Forelimb muscle (tissue), 1 donor: ENCODE measurements around the gene TSPAN10. TPM values are rescaled to one million over a fixed set of nuclear protein-coding genes. Genes with fewer than 3 reads are reported as not detected.
A peak's percentile ranks its signal among the peaks of the same experiment; 100 is the strongest.
"Not testable (repeated sequence)": the region's sequence is repeated elsewhere in the genome, so short reads cannot be mapped to it uniquely, and the experiment has no call there.

ENCODE experiments used
- DNase-seq: peaks from one replicate; pipeline ENCODE4 v3.0.0-alpha.2; 2013; ENCODE audit warnings: low read depth
- polyA plus RNA-seq: library from polyadenylated mRNA; unstranded; fragments of 120-200 nt; gene quantifications from one replicate; pipeline ENCODE4 v1.2.1, GENCODE V29; 2013; ENCODE audit not compliant: insufficient read length

Gene TSPAN10
- polyA plus RNA-seq = 1.2 TPM

GRCh38 chr17:81636505-81637288 is at the start of gene TSPAN10, which contains the start of gene NPLOC4:
Gene TSPAN10 (plus strand): TSS chr17:81637196. CDS start chr17:81642413, 5,217 bp downstream.
Gene NPLOC4 (minus strand): TSS chr17:81637112. CDS start chr17:81636930, 182 bp downstream.
- DNase-seq = peak; percentile 47

DNA sequence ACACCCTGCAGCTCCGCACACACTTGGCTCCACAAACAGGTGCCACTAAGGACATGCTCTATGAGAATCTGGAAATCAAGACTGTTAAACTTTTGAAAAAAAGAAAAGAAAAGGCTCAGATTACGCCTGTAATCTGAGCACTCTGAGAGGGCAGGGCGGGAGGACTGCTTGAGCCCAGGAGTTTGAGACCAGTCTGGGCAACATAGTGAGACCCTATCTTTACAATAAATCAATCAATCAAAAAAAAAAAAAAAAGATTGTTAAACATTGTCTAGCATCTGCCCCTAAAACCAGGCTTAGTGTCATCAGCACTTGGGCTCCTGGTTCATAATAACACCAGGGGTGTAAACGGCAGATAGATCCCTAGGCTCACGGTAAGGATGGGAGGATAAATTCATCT is 47.4 kb upstream of the TSPAN10 start:
- no peak for DNase-seq

- no peak for DNase-seq
Measured at GRCh38 chr17:81590121-81590520, 46.9 kb upstream of the TSPAN10 start.

DNA sequence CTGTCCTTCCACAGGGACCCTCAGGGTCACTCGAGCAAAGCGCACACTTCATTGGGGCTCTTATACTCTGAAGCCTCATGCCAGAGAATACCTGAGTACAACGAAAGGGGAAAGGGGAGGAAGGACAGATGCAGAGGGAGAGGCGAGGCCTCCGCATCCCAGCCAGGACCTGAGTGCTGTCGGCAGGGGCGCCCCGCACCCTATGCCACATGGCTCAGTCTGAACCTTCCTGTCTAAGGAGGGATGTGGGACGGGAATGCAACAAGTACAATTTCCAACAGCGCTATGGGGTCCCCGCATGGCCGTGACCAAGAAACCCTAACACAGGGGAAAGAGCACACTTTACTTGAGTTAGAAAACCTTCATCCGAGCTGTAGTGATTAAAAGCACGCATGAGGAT is 45.0 kb upstream of the TSPAN10 start:
- no peak for DNase-seq

DNA sequence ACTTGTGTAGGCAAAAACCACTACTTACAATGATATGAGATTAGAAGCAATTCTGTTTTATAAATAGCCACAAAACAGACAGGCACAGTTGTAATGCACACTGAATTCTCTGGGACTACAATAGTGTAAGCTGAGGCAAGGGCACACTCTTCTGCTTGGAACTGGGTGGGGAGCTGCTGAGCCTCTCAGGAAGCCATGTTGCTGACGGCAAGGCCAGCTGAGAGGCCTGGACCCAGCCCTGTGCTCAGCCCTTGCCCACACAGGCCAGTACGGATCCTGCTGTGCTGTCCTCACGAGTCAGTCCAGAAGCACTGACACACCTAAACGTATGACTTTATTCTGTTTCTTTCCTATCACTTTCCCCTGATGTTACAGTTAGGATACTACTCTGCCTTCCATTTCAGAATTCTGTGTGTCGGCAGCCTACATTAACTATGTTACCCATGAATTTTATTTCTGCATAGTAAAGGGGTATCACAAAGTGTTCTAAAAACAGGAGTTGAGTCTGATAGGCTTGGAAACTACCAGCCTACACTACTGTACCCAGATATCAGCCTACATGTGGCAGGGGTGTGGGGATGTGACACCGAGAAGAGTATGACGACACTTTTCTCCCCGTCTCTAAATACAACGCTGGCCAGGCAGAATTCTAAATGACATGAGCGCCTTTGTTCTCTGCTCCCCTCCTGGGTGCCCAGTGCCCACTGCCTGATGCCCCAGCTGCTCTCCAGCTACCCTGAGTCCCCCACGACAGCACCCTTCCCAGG is 43.7 kb upstream of the TSPAN10 start:
- DNase-seq = no peak

- no peak for DNase-seq
Measured at GRCh38 chr17:81599719-81600486, 37.1 kb upstream of the TSPAN10 start.

DNA sequence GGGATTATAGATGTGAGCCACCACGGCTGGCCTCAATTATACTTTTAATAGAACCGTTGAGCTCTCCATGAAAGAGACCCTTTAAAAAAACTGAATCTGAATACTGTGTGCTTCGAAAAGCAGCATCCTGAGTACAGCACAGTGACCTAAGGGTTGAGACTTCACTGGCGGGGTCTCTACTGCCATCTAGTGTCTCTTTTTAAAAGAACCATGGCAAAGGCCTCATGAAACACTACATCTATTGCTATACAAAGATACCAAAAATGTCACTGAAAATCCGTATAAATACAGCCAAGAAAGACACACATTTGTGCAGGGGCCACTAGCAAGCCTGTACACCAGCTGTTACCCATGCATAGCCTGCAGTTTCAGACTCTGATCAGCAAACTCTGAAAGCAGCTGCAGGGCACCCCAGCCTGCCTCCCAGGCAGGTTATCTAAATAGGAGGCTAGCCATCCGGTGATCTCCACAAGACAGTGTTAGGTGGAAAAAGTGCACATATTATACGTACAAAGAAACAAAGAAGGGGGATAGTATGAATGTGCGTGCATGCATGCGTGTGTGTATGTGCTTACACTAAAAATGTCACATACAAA is 35.4 kb upstream of the TSPAN10 start:
- DNase-seq = peak; percentile 56

DNA sequence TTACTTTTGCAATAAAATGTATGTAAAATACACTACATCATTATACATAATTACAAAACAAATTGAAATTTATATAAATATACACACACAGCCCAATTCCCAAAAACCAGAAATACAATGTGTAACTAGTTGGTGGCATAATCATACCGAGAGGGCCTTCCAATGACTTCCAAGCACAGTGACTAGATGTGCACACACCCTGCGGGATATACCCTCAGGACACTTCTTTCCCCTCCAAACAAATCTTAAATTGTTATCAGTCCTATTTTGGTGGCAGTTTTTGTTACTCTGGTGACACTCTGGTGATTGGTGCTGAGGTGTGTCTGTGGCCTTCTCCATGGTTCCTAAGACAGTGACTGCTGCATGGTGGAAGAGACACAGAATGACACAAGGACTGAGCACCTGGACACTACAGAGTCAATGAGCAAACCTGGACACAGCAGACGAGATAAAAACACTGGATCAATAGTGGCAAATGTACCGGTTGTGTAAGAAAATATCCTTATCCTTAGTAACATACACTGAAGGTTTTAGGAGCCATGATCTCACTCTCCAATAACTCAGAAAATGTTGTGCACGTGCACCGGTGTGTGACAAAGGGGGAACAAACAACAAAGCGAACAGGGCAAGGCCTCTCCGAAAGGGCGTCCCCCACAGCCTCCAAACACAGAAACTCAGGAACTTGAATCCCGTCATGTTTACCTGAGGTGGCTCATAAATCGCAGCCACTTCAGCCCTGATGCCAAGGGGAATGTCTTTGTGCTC is 33.0 kb upstream of the TSPAN10 start:
- DNase-seq = no peak

DNA sequence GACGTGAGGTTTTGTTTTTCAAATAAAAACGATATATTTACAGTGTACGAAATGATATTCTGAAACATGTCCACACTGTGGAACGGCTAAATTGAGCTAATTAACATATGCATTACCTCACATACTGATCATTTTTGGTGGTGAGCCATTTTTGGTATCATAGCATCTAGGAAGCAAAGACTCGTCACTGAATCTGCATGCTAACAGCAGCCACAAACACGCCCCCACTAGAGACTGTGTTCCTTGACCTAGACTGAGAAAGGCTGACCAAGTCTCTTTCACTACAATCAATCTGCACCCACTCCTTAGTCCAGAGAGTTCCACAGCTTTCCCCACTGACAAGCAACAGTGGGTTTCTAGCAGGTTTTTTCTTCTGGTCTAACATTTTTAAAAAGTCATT is 29.6 kb upstream of the TSPAN10 start:
- DNase-seq = no peak

DNA sequence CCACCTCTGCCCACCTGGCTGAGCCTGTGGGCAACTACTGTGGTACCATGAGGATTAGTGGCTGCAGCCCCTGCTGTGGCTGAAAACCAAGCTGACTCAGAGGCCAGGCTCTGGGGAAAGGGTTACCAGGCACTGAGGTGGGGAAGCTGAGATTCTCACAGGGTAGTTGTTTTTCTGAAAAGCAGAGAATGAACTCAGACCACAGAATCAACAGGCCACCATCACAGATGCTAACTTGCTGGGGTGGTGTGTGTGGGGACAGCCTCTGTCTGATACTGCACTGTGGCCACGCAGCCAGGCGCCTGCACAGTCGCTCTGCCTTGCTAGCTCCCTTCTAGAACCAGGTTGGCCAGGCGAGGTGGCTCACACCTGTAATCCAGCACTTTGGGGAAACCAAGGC is 28.9 kb upstream of the TSPAN10 start:
- DNase-seq = no peak

- no peak for DNase-seq
Measured at GRCh38 chr17:81608605-81609004, 28.4 kb upstream of the TSPAN10 start.

DNA sequence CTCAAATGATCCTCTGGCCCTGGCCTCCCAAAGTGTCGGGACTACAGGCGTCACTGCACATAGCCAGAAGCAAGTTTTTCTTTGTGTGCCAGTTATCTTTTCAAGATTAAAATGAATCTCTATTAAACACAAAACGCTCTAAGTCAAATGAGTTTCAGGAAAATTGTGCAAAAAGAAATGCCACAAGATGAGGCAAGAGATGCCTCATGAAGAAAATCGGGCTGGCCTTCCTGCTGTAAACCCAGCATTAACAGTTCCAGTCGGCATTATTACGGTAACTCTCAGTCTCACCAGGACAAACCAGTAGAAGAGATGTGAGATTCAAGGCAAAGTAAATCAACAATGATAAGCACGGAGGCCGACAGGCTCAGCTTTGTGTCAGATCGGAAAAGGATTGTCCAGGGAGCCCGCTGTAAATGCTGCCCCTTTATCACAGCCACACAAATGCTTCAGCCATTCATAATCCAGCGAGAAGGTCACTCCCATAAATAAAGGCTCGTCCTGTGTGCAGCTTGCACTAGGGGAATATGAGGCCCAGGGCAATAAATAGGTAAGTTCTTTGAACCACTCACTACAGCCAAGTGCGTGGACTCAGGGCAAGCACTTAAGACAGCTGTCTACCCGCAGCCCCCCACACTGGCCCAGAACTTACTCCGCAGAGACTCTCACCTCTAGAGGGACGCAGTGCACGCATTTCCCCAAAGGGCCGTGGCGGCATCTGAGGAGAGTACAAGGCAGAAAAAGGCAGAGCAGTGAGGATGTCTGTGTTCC is 27.3 kb upstream of the TSPAN10 start:
- no peak for DNase-seq

GRCh38 chr17:81612172-81612970 is 24.6 kb upstream of the TSPAN10 start:
- no peak for DNase-seq

GRCh38 chr17:81615401-81615930 is 21.5 kb upstream of the TSPAN10 start:
- DNase-seq = no peak

- DNase-seq = no peak
Measured at GRCh38 chr17:81616877-81617276, 20.1 kb upstream of the TSPAN10 start.

DNA sequence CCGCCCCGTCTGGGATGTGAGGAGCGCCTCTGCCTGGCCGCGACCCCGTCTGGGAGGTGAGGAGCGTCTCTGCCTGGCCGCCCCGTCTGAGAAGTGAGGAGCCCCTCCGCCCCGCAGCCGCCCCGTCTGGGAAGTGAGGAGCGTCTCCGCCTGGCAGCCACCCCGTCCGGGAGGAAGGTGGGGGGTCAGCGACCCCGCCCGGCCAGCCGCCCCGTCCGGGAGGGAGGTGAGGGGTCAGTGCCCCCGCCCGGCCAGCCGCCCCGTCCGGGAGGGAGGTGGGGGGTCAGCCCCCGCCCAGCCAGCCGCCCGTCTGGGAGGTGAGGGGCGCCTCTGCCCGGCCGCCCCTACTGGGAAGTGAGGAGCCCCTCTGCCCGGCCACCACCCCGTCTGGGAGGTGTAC is 18.7 kb upstream of the TSPAN10 start:
- not testable (repeated sequence) for DNase-seq

- DNase-seq = no peak
Measured at GRCh38 chr17:81621494-81622130, 15.4 kb upstream of the TSPAN10 start.

DNA sequence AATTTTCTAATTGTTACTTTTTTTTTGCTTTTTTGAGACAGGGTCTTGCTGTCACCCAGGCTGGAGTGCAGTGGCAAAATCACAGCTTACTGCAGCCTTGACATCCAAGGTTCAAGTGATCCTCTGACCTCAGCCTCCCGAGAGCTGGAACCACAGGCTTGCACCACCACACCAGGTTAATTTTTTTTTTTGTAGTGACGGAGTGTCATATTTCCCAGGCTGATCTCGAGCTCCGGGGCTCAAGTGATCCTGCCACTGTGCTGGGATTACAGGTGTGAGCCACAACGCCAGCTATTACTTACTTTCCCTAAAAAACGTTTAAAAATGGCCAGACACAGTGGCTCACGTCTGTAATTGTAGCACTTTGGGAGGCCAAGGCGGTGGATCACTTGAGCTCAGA is 6.7 kb upstream of the TSPAN10 start:
- no peak for DNase-seq

GRCh38 chr17:81631482-81631881 is 5.5 kb upstream of the TSPAN10 start:
- no peak for DNase-seq
